Subcutaneous abdominal adipose tissue (tissue), 5 donors: Measurements from ENCODE around the gene EFCAB10.
"Not testable (repeated sequence)": the region's sequence is repeated elsewhere in the genome, so short reads cannot be mapped to it uniquely, and the experiment has no call there.

Experiments used
- H3K27ac ChIP-seq: one replicate; pipeline ENCODE4 v1.7.0; 2013; ENCODE audit warnings: low read depth, mild to moderate bottlenecking, inconsistent platforms, low read length, moderate library complexity
- H3K27me3 ChIP-seq, 5 donors: one replicate each; pipeline ENCODE4 v1.7.0; 2013; ENCODE audit warnings: low read length in 5 of 5, inconsistent platforms in 1 of 5; ENCODE audit not compliant: control insufficient read depth in 5 of 5, insufficient read depth in 4 of 5
- H3K36me3 ChIP-seq, 5 donors: one replicate each; pipeline ENCODE4 v1.7.0; 2013; ENCODE audit warnings: low read length in 5 of 5; ENCODE audit not compliant: control insufficient read depth in 5 of 5, insufficient read depth in 5 of 5
- H3K4me1 ChIP-seq, 5 donors: one replicate each; pipeline ENCODE4 v1.7.0; 2013; ENCODE audit warnings: low read length in 5 of 5, mild to moderate bottlenecking in 3 of 5, moderate library complexity in 1 of 5; ENCODE audit not compliant: control insufficient read depth in 5 of 5, insufficient read depth in 5 of 5
- H3K4me3 ChIP-seq, 5 donors: one replicate each; pipeline ENCODE4 v1.7.0; 2013; ENCODE audit warnings: low read length in 5 of 5, low read depth in 1 of 5
- H3K9ac ChIP-seq, 5 donors: one replicate each; pipeline ENCODE4 v1.7.0; 2013; ENCODE audit warnings: low read length in 5 of 5, mild to moderate bottlenecking in 4 of 5, moderate library complexity in 3 of 5
- H3K9me3 ChIP-seq, 5 donors: one replicate each; pipeline ENCODE4 v1.7.0; 2013; ENCODE audit warnings: low read length in 5 of 5; ENCODE audit not compliant: control insufficient read depth in 5 of 5
- donor health status: healthy.
- donor health status: healthy.
- donor health status: healthy.
- donor health status: healthy.
- donor health status: healthy.

EFCAB10 gene

DNA sequence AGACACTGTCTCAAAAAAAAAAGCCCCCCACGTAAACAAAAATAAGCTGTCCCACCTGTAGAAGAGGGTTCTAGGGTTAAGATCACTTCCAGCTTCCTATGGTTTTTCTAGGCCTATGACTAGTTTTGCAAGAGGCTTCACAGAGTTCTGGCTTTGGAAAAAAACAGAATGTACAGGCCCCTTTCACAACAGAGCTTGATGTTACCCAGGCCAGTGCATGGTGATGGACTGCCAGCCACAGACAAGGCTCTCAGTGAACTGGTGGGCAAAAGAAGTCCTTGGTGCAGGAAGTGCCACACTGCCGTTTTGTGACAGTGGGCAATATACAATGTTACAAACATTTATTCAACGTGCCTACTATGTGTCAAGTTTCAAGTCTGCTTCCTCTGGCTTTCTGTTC, 18.3 kb upstream of the EFCAB10 start:
- Histone ChIP-seq H3K9ac (no peak overlapping the region), H3K27me3 (peaks cover 0 to 5% (median 0%) of the 10 kb centered on the region in 5 donors), H3K36me3 (peaks cover 0 to 4% (median 0%) of the 10 kb centered on the region in 5 donors), H3K4me1 (peaks cover 0 to 7% (median 6%) of the 10 kb centered on the region in 5 donors), H3K4me3 (no peak overlapping the region), H3K27ac (no peak overlapping the region), H3K9me3 (no peaks in the 10 kb centered on the region)

DNA sequence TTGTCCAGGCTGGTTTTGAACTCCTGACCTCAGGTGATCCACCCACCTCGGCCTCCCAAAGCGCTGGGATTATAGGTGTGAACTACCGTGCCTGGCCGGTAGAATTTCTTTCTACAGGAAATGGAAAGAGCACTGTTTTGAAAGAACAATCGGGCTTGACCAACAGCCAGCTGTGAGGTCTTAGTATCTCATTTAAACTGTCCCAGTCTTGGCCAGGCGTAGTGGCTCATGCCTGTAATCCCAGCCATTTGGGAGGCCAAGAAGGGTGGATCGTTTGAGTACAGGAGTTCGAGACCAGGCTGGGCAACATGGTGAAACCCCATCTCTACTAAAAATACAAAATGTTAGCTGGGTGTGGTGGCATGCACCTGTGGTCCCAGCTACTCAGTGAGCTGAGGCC, 17.8 kb upstream of the EFCAB10 start:
- not testable (repeated sequence) for H3K4me3 ChIP-seq, H3K36me3 ChIP-seq, H3K4me1 ChIP-seq, H3K27me3 ChIP-seq, H3K27ac ChIP-seq, H3K9me3 ChIP-seq, H3K9ac ChIP-seq

- H3K9ac ChIP-seq = no peak overlapping the region
- no peaks in the 10 kb centered on the region for H3K4me1 ChIP-seq
- H3K36me3 ChIP-seq = no peaks in the 10 kb centered on the region
- no peaks in the 10 kb centered on the region for H3K9me3 ChIP-seq
- H3K27me3 ChIP-seq = peaks cover 0 to 5% (median 0%) of the 10 kb centered on the region in 5 donors
- H3K4me3 ChIP-seq = no peak overlapping the region
- no peak overlapping the region for H3K27ac ChIP-seq
Measured at GRCh38 chr7:105596866-105597265, 15.6 kb upstream of the EFCAB10 start.

DNA sequence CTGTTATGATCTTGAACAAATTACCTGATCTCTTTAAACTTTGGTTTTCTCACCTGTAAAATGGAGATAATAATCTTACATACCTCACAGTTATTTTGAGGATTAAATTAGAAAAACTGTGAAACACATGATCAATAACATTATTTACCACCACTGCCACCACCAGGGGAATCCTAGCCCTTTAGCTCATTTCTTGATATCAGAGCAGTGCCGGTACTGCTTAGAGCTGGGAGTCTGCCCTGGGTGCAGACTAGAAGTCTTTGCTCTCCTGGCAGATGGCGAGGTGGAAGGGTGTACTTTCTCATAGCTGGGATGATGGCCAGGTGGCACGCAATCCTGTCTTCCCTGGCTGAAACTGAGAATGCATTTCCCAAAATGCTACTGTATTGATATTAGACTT, 12.7 kb upstream of the EFCAB10 start:
- no peak overlapping the region for H3K9ac ChIP-seq
- H3K4me3 ChIP-seq = no peak overlapping the region
- H3K27ac ChIP-seq = no peak overlapping the region
- H3K27me3 ChIP-seq = peaks cover 0 to 5% (median 0%) of the 10 kb centered on the region in 5 donors
- H3K36me3 ChIP-seq = no peaks in the 10 kb centered on the region
- H3K4me1 ChIP-seq = peaks cover 0 to 5% (median 0%) of the 10 kb centered on the region in 5 donors
- no peaks in the 10 kb centered on the region for H3K9me3 ChIP-seq

- H3K27ac ChIP-seq = no peak overlapping the region
- H3K9ac ChIP-seq = no peak overlapping the region
- H3K27me3 ChIP-seq = no peaks in the 10 kb centered on the region
- H3K36me3 ChIP-seq = no peaks in the 10 kb centered on the region
- H3K9me3 ChIP-seq = no peaks in the 10 kb centered on the region
- H3K4me3 ChIP-seq = no peak overlapping the region
- peaks cover 0 to 9% (median 0%) of the 10 kb centered on the region in 5 donors for H3K4me1 ChIP-seq
Measured at GRCh38 chr7:105591522-105591921, 10.2 kb upstream of the EFCAB10 start.

DNA sequence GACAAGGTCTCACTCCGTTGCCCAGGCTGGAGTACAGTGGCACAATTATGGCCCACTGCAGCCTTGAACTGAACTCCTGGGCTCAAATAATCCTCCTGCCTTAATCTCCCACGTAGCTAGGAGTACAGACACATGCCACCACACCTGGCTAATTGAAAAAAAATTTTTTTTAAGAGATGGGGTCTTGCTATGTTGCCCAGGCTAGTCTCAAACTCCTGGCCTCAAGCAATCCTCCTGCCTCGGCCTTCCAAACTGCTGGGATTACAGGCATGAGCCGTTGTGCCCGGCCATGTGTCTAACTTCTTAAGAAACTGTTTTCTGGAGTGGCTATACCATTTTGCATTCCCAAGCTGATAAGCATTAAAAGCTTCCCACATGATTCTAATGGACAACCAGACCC, 9.5 kb upstream of the EFCAB10 start:
- Histone ChIP-seq H3K9me3 (no peaks in the 10 kb centered on the region), H3K36me3 (no peaks in the 10 kb centered on the region), H3K27ac (no peak overlapping the region), H3K27me3 (no peaks in the 10 kb centered on the region), H3K4me1 (peaks cover 0 to 9% (median 0%) of the 10 kb centered on the region in 5 donors), H3K9ac (no peak overlapping the region), H3K4me3 (no peak overlapping the region)

- no peak overlapping the region for H3K9ac ChIP-seq
- no peak overlapping the region for H3K4me3 ChIP-seq
- no peak overlapping the region for H3K27ac ChIP-seq
Measured at GRCh38 chr7:105589356-105590077, 8.2 kb upstream of the EFCAB10 start.

GRCh38 chr7:105587909-105588635, 6.8 kb upstream of the EFCAB10 start:
- Histone ChIP-seq H3K4me3 (no peak overlapping the region), H3K27ac (no peak overlapping the region), H3K36me3 (no peaks in the 10 kb centered on the region), H3K9me3 (no peaks in the 10 kb centered on the region), H3K27me3 (no peaks in the 10 kb centered on the region), H3K4me1 (peaks cover 0 to 9% (median 0%) of the 10 kb centered on the region in 5 donors), H3K9ac (no peak overlapping the region)

More at GRCh38 chr7:105589356-105590077, 8.2 kb upstream of the EFCAB10 start:
- Histone ChIP-seq H3K9me3 (no peaks in the 10 kb centered on the region), H3K4me1 (peaks cover 0 to 9% (median 0%) of the 10 kb centered on the region in 5 donors), H3K27me3 (no peaks in the 10 kb centered on the region), H3K36me3 (no peaks in the 10 kb centered on the region)

- peaks cover 0 to 15% (median 7%) of the 10 kb centered on the region in 5 donors for H3K4me1 ChIP-seq
- H3K27ac ChIP-seq = no peak overlapping the region
Measured at GRCh38 chr7:105585850-105586500, 4.7 kb upstream of the EFCAB10 start.

GRCh38 chr7:105584165-105584564, 2.9 kb upstream of the EFCAB10 start:
- Histone ChIP-seq H3K27ac (no peak overlapping the region), H3K27me3 (peaks cover 0 to 6% (median 2%) of the 10 kb centered on the region in 5 donors), H3K36me3 (no peaks in the 10 kb centered on the region), H3K9ac (no peak overlapping the region), H3K4me3 (no peak overlapping the region), H3K9me3 (no peaks in the 10 kb centered on the region), H3K4me1 (peaks cover 0 to 11% (median 7%) of the 10 kb centered on the region in 5 donors)

More at GRCh38 chr7:105585850-105586500, 4.7 kb upstream of the EFCAB10 start:
- H3K9ac ChIP-seq = no peak overlapping the region
- H3K9me3 ChIP-seq = no peaks in the 10 kb centered on the region
- H3K27me3 ChIP-seq = peaks cover 0 to 6% (median 2%) of the 10 kb centered on the region in 5 donors
- H3K36me3 ChIP-seq = no peaks in the 10 kb centered on the region
- H3K4me3 ChIP-seq = no peak overlapping the region
